CD4-positive, alpha-beta T cell (primary cell): ENCODE data around the gene BCDIN3D. TPM values are rescaled to one million over a fixed set of nuclear protein-coding genes. Genes with fewer than 3 reads are reported as not detected.

Experiments used
- ATAC-seq: fragments of 200-7000 bp; cut with Tn5 transposase; one replicate; pipeline ENCODE4 v1.10.0; 2022; ENCODE audit warnings: mild to moderate bottlenecking; ENCODE audit not compliant: poor library complexity
- CTCF ChIA-PET: fragments of 350-600 bp; sonication (Branson Sonifier 250); formaldehyde crosslinking; loops from one replicate; lab custom pipeline; 2021; ENCODE audit warnings: antibody characterized with exemption, inconsistent platforms; lab: Charles Lee
- POLR2A ChIA-PET: fragments of 350-600 bp; sonication (Branson Sonifier 250); formaldehyde crosslinking; loops from one replicate; lab custom pipeline; 2021; ENCODE audit warnings: antibody characterized with exemption, inconsistent platforms; lab: Charles Lee
- DNase-seq, 14 experiments: peaks; one replicate each; pipeline ENCODE4 v3.0.0-alpha.2; 2013 to 2020; ENCODE audit warnings: mixed read lengths in 2 of 14
- H3K27ac ChIP-seq, 2 donors: one replicate each; pipeline versions ENCODE4 v1.5.1 to v1.7.0; 2013; ENCODE audit warnings: low read length in 2 of 2, low read depth in 1 of 2, mild to moderate bottlenecking in 1 of 2
- H3K27me3 ChIP-seq, 2 experiments: 1 replicate in 1 of 2; 2 replicates in 1 of 2; pipeline versions ENCODE4 v1.6.1 to v1.7.0; 2013; ENCODE audit warnings: low read length in 2 of 2, control low read depth in 1 of 2, mild to moderate bottlenecking in 1 of 2, moderate library complexity in 1 of 2; ENCODE audit not compliant: insufficient read depth in 2 of 2, control insufficient read depth in 1 of 2
- H3K36me3 ChIP-seq: one replicate; pipeline ENCODE4 v1.6.1; 2013; ENCODE audit warnings: low read length, control low read depth; ENCODE audit not compliant: insufficient read depth
- H3K4me1 ChIP-seq: one replicate; pipeline ENCODE4 v1.6.1; 2013; ENCODE audit warnings: low read length, control low read depth; ENCODE audit not compliant: insufficient read depth
- H3K4me3 ChIP-seq: one replicate; pipeline ENCODE4 v1.5.1; 2013; ENCODE audit warnings: mild to moderate bottlenecking, low read length, moderate library complexity
- H3K9me3 ChIP-seq, 2 experiments: 1 replicate in 1 of 2; 2 replicates in 1 of 2; pipeline versions ENCODE4 v1.6.1 to v1.7.0; 2013; ENCODE audit warnings: low read length in 2 of 2, mild to moderate bottlenecking in 2 of 2, control low read depth in 1 of 2, moderate library complexity in 1 of 2; ENCODE audit not compliant: control insufficient read depth in 1 of 2, insufficient read depth in 1 of 2
- H3K27ac Mint-ChIP-seq: one replicate; pipeline ENCODE4 v1.8.0; 2020; ENCODE audit warnings: mixed read lengths
- H3K27me3 Mint-ChIP-seq: one replicate; pipeline ENCODE4 v1.8.0; 2021; ENCODE audit warnings: mixed read lengths
- H3K36me3 Mint-ChIP-seq: one replicate; pipeline ENCODE4 v1.8.0; 2021; ENCODE audit warnings: low read depth, mixed read lengths
- H3K4me1 Mint-ChIP-seq: one replicate; pipeline ENCODE4 v1.8.0; 2021; ENCODE audit warnings: low read depth, mixed read lengths
- H3K4me3 Mint-ChIP-seq: one replicate; pipeline ENCODE4 v1.8.0; 2020; ENCODE audit warnings: mild to moderate bottlenecking, mixed read lengths
- H3K9me3 Mint-ChIP-seq: one replicate; pipeline ENCODE4 v1.8.0; 2020; ENCODE audit warnings: mixed read lengths
- intact Hi-C, 2 experiments: fragments of 100-400 bp; cut with DNase I in 1 of 2; cut with micrococcal nuclease in 1 of 2; formaldehyde crosslinking; loops; one replicate each; pipeline versions ENCODE4 v1.15.1 to v1.9.0; 2023 to 2025; cut with DNase I, micrococcal nuclease
- total RNA-seq, 174 experiments: library from RNA in 2 of 174; stranded (reverse) in 2 of 174; gene quantifications; one replicate each; pipeline ENCODE4 v1.2.3 and lab custom pipeline; 2021 to 2026
- TF ChIP-seq, protein P1 (sequence below): fragments of 200-600 bp; IDR thresholded peaks from one replicate; pipeline ENCODE4 v1.8.0; 2022; ENCODE audit warnings: antibody characterized with exemption, mild to moderate bottlenecking

Gene BCDIN3D
- total RNA-seq, 2 experiments from 2014 or later = 2.8 to 3.9 TPM

DNA sequence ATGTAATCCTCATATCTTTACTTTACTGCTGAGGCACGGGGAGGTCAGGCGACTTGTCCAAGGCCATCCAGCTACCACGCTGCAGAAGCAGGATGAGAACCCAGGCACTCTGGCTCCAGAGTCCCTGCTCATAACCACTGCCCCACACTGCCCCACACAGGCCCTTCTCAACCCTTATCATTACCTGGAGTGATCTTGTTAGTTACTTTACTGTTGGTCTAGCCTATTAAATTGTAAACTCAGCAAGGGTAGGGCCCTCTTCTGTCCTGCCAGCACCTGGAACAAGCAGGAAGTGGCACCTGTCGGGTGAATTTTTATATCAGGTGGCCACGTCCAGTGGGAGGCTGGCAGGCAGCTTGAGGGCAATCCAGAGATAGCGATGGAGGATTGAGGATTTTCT is 48.6 kb upstream of the BCDIN3D start:
- CTCF ChIA-PET = interaction anchor here (1.4 kb wide), 1 partner anchor 75 kb away, joined by 3 read pairs; no protein-coding TSS in a partner anchor
- peaks cover 4% of the 10 kb centered on the region for H3K27me3 Mint-ChIP-seq

DNA sequence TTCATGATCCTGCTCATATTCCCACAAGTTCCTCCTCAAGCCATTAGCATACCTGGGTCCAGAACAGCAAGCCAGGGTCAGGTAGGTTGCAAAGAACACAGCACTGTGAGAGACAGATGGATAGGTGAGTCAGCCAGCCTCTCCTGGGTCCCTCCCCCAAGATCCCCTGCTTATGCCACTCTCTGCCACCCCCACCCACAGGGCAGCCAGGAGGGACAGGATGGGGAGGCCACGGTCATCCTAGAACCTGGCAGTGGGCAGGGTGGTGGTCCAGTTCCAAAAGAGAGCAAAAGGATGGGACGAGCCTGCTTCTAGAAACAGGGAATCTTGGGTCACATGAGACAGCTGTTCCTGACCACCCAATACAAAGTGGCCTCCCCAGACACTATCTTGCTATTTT is 48.1 kb upstream of the BCDIN3D start:
- no peaks in the 10 kb centered on the region for H3K36me3 ChIP-seq
- CTCF ChIA-PET = no interaction called here
- Mint-ChIP-seq H3K9me3 (no peaks in the 10 kb centered on the region), H3K27me3 (peaks cover 4% of the 10 kb centered on the region), H3K27ac (no peak overlapping the region), H3K36me3 (no peaks in the 10 kb centered on the region), H3K4me3 (no peak overlapping the region), H3K4me1 (no peaks in the 10 kb centered on the region)
- ATAC-seq (no peak), DNase-seq (no peak)
- no peak overlapping the region for H3K27ac ChIP-seq
- POLR2A ChIA-PET = no interaction called here
- H3K4me1 ChIP-seq = peaks cover 13% of the 10 kb centered on the region
- no peak overlapping the region for H3K4me3 ChIP-seq
- peaks cover 7 to 11% of the 10 kb centered on the region in 2 experiments for H3K27me3 ChIP-seq
- intact Hi-C loops = no loop called here
- H3K9me3 ChIP-seq = no peaks in the 10 kb centered on the region
- TF ChIP-seq, protein P1, sequence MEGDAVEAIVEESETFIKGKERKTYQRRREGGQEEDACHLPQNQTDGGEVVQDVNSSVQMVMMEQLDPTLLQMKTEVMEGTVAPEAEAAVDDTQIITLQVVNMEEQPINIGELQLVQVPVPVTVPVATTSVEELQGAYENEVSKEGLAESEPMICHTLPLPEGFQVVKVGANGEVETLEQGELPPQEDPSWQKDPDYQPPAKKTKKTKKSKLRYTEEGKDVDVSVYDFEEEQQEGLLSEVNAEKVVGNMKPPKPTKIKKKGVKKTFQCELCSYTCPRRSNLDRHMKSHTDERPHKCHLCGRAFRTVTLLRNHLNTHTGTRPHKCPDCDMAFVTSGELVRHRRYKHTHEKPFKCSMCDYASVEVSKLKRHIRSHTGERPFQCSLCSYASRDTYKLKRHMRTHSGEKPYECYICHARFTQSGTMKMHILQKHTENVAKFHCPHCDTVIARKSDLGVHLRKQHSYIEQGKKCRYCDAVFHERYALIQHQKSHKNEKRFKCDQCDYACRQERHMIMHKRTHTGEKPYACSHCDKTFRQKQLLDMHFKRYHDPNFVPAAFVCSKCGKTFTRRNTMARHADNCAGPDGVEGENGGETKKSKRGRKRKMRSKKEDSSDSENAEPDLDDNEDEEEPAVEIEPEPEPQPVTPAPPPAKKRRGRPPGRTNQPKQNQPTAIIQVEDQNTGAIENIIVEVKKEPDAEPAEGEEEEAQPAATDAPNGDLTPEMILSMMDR = no peak

More for the DNA sequence above, 48.6 kb upstream of the BCDIN3D start:
- H3K9me3 ChIP-seq = no peaks in the 10 kb centered on the region
- Mint-ChIP-seq H3K27ac (no peak overlapping the region), H3K36me3 (no peaks in the 10 kb centered on the region), H3K4me1 (no peaks in the 10 kb centered on the region), H3K4me3 (no peak overlapping the region), H3K9me3 (no peaks in the 10 kb centered on the region)
- H3K4me3 ChIP-seq = no peak overlapping the region
- no peak overlapping the region for H3K27ac ChIP-seq
- no peak for ATAC-seq
- H3K36me3 ChIP-seq = no peaks in the 10 kb centered on the region
- DNase-seq = no peak
- peaks cover 7 to 10% of the 10 kb centered on the region in 2 experiments for H3K27me3 ChIP-seq
- TF ChIP-seq, protein P1 = no peak
- POLR2A ChIA-PET = no interaction called here
- intact Hi-C loops = no loop called here
- peaks cover 13% of the 10 kb centered on the region for H3K4me1 ChIP-seq

DNA sequence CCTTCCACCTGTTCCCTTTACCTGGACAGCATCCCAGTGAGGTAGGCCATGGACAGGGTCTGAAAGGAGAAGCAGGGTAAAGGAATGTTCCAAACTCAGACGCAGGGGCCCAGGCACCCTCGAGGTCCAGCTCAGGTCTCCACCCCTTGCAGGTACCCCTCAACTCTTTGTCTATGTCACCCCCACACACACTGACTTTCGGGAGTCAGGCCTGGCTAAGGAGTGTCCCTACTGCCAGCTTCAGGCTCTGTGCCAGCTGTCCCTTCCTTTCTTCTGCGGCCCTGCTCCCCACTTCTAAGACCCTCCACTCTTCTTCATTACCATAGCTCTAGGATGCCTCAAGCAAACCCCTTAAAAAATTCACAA is 47.2 kb upstream of the BCDIN3D start:
- Mint-ChIP-seq H3K9me3 (no peaks in the 10 kb centered on the region), H3K27ac (no peak overlapping the region), H3K4me1 (no peaks in the 10 kb centered on the region), H3K36me3 (no peaks in the 10 kb centered on the region), H3K4me3 (no peak overlapping the region), H3K27me3 (peaks cover 8% of the 10 kb centered on the region)
- Histone ChIP-seq H3K36me3 (no peaks in the 10 kb centered on the region), H3K4me3 (no peak overlapping the region), H3K4me1 (peaks cover 13% of the 10 kb centered on the region), H3K27ac (no peak overlapping the region), H3K9me3 (no peaks in the 10 kb centered on the region), H3K27me3 (peaks cover 7 to 20% of the 10 kb centered on the region in 2 experiments)
- ATAC-seq = no peak
- ChIA-PET CTCF (no interaction called here), POLR2A (no interaction called here)
- no peak for DNase-seq
- intact Hi-C loops = no loop called here
- TF ChIP-seq, protein P1 = no peak
